Measurements from ENCODE around the gene KRT6A.

KRT6A gene

DNA sequence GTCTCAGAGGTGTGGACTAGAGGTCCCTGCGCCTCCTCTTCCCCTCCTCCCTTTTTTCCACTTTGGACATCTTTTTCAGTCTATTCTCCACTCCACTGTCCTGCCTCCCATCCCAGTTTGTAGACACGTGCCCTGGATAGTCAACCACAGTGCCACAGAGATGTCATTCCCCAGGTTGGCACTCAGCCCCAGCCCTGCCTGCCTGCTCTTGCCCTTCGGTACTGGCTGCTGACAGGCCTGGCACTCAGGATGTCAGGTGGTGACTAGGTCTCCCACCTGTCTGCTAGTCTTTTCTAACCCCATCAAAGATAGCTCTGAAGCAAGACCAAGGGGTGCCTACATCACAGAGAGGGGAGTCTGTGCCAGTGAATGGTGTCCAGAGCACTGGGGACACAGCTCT is 44.0 kb upstream of the KRT6A start:
- DNase-seq (ENCODE audit: extremely low spot score) = no peak
- TF ChIP-seq CTCF (IDR thresholded peaks at IDR 0.05; ENCODE audit: control extremely low read depth, extremely low read depth, low read depth, missing control alignments) = no peak
- POLR2A ChIA-PET = no interaction called here
- CTCF ChIA-PET = interaction anchor here (1.8 kb wide), 1 partner anchor 17 kb away, joined by 4 read pairs; the partner anchor contains the start of gene KRT5

GRCh38 chr12:52535574-52535973 is 42.5 kb upstream of the KRT6A start:
- ChIA-PET CTCF (interaction anchor here (1.8 kb wide), 1 partner anchor 15 kb away, joined by 4 read pairs; the partner anchor contains the start of gene KRT5), POLR2A (no interaction called here)
- no peak for TF ChIP-seq CTCF (IDR thresholded peaks at IDR 0.05; ENCODE audit: control extremely low read depth, extremely low read depth, low read depth, missing control alignments)
- DNase-seq (ENCODE audit: extremely low spot score) = no peak

DNA sequence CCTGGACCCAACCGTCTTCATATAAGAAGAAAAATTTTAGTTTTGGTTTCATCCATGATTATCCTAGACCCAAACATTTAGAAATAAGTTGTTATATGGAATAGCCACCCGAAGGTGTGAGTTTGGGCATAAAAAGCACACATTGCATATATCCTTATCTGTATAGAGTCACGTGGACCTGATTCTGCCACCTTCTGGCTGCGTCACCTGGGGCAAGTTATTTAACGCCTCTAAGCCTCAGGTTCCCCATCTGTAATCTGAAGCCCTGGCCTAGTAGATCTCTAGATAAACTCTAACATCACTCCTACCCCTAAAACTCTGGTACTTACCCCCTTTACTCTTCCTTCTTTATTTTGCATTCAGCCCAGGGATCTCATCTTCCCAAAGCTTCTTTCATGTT is 41.4 kb upstream of the KRT6A start:
- POLR2A ChIA-PET = no interaction called here

GRCh38 chr12:52533686-52534470 is 40.8 kb upstream of the KRT6A start:
- DNase-seq (ENCODE audit: extremely low spot score) = no peak
- CTCF ChIA-PET = interaction anchor here (1.6 kb wide), 1 partner anchor 11 kb away, joined by 3 read pairs; no protein-coding TSS in a partner anchor
- POLR2A ChIA-PET = no interaction called here
- no peak for TF ChIP-seq CTCF (IDR thresholded peaks at IDR 0.05; ENCODE audit: control extremely low read depth, extremely low read depth, low read depth, missing control alignments)

More for the DNA sequence above, 41.4 kb upstream of the KRT6A start:
- TF ChIP-seq CTCF (IDR thresholded peaks at IDR 0.05; ENCODE audit: control extremely low read depth, extremely low read depth, low read depth, missing control alignments) = no peak
- no peak for DNase-seq (ENCODE audit: extremely low spot score)
- CTCF ChIA-PET = interaction anchor here (1.6 kb wide), 1 partner anchor 10 kb away, joined by 3 read pairs; no protein-coding TSS in a partner anchor

GRCh38 chr12:52532636-52533035 is 39.6 kb upstream of the KRT6A start:
- no peak for DNase-seq (ENCODE audit: extremely low spot score)
- TF ChIP-seq CTCF (IDR thresholded peaks at IDR 0.05; ENCODE audit: control extremely low read depth, extremely low read depth, low read depth, missing control alignments) = no peak
- ChIA-PET POLR2A (no interaction called here), CTCF (interaction anchor here (1.7 kb wide), 1 partner anchor 25 kb away, joined by 5 read pairs; no protein-coding TSS in a partner anchor)

DNA sequence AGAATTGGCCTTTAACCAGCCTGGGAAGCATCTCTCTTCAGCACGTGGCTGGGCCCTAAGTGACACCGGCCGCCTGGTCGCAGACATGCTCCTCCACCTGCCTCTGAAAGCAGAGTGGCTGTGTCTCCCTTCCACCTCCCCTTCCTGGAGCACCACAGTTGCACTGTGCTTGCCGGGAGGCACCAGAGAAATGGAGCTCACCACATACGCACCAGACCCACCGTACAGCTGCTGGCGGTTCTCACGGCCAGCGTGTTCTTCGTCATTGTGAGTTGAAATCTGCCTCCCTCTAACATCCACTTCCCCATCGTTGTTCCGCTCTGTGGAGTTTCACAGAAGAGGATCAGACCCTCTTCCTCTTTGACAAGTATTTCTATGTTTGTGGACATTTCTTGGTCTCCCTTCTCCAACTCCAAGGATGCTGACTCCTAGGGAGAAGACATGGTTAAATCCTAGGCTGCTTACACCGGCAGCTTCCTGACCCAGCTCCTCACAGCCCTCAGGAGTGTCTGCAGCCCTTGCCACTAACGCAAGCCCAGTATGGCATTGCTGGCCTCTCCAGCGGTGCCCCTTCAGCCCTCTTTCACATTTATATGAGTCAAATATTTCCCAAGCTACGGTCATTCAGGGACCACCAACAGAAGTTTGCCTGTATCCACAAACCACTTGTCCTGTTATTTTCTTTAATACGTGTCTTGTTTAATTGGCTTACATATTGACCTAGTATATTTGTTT is 38.7 kb upstream of the KRT6A start:
- DNase-seq (ENCODE audit: extremely low spot score) = no peak
- POLR2A ChIA-PET = no interaction called here
- no peak for TF ChIP-seq CTCF (IDR thresholded peaks at IDR 0.05; ENCODE audit: control extremely low read depth, extremely low read depth, low read depth, missing control alignments)
- CTCF ChIA-PET = interaction anchor here (1.7 kb wide), 1 partner anchor 25 kb away, joined by 5 read pairs; no protein-coding TSS in a partner anchor
